COLO829 (cell line): ENCODE results near the gene EXO5.
"Not testable (repeated sequence)": the region's sequence is repeated elsewhere in the genome, so short reads cannot be mapped to it uniquely, and the experiment has no call there.

Experiments used
- DNase-seq: peaks from one replicate; pipeline ENCODE4 v3.0.0; 2012; ENCODE audit warnings: low spot score

EXO5 gene

GRCh38 chr1:40508375-40509341, at the start of gene EXO5:
Gene EXO5, plus strand, starts transcription at chr1:40508767. Its CDS starts 5,778 bp downstream, at chr1:40514545.
- no peak for DNase-seq

GRCh38 chr1:40462956-40463590, 45.5 kb upstream of the EXO5 start:
- no peak for DNase-seq

GRCh38 chr1:40469327-40469726, 39.2 kb upstream of the EXO5 start:
- no peak for DNase-seq

GRCh38 chr1:40475268-40475667, 33.3 kb upstream of the EXO5 start:
- DNase-seq = no peak

GRCh38 chr1:40476924-40477677, 31.5 kb upstream of the EXO5 start, which contains the start of gene ZFP69:
Gene ZFP69, plus strand, starts transcription at chr1:40477290. Its CDS starts 2,072 bp downstream, at chr1:40479362.
- no peak for DNase-seq

- no peak for DNase-seq
These were observed 30.9 kb upstream of the EXO5 start for GRCh38 chr1:40477678-40478053.

GRCh38 chr1:40478276-40478675, 30.3 kb upstream of the EXO5 start:
- DNase-seq = no peak

GRCh38 chr1:40479156-40479555, 29.4 kb upstream of the EXO5 start:
- no peak for DNase-seq

- no peak for DNase-seq
These were observed 13.2 kb upstream of the EXO5 start for GRCh38 chr1:40495315-40495903.

- DNase-seq = not testable (repeated sequence)
These were observed 5.9 kb upstream of the EXO5 start for GRCh38 chr1:40502651-40503050.

GRCh38 chr1:40507973-40508372, 594 bp upstream of the EXO5 start:
- no peak for DNase-seq

- DNase-seq = no peak
These were observed 10.9 kb downstream of the EXO5 start for GRCh38 chr1:40519517-40519916.

- DNase-seq = peak; percentile 21
These were observed 22.3 kb downstream of the EXO5 start for GRCh38 chr1:40530735-40531380.

- peak; percentile 96 for DNase-seq
These were observed 23.0 kb downstream of the EXO5 start, which contains the start of gene ZNF684 for GRCh38 chr1:40531381-40532061. Gene ZNF684, plus strand, starts transcription at chr1:40531637. Its CDS starts 1,530 bp downstream, at chr1:40533167.

GRCh38 chr1:40532062-40532389, 23.5 kb downstream of the EXO5 start:
- no peak for DNase-seq

- peak; percentile 59 for DNase-seq
These were observed 24.4 kb downstream of the EXO5 start for GRCh38 chr1:40532844-40533424.

- DNase-seq = no peak
These were observed 26.0 kb downstream of the EXO5 start for GRCh38 chr1:40534589-40534988.

GRCh38 chr1:40535732-40536131, 27.2 kb downstream of the EXO5 start:
- DNase-seq = no peak

- no peak for DNase-seq
These were observed 30.8 kb downstream of the EXO5 start for GRCh38 chr1:40539338-40539737.

GRCh38 chr1:40546957-40547356, 38.4 kb downstream of the EXO5 start:
- DNase-seq = no peak

- no peak for DNase-seq
These were observed 44.5 kb downstream of the EXO5 start for GRCh38 chr1:40553017-40553416.
